A549 (cell line): Measurements from ENCODE around the gene PGK1. TPM values are rescaled to one million over a fixed set of nuclear protein-coding genes. Genes with fewer than 3 reads are reported as not detected.

ENCODE experiments used
- ATAC-seq, 2 experiments: fragments of 200-7000 bp in 1 of 2; fragments of >200 bp in 1 of 2; cut with Nextera tagmentation in 1 of 2; cut with Tn5 transposase in 1 of 2; 3 replicates each; pipeline versions ENCODE4 v1.8.0 to v1.9.1; 2018 to 2020; ENCODE audit warnings: mild to moderate bottlenecking in 1 of 2, moderate library complexity in 1 of 2
- CTCF ChIA-PET: fragments of 300-600 bp; sonication (Branson Sonifier 250); formaldehyde crosslinking; extraction: SDS; loops from one replicate; lab custom pipeline; 2021; ENCODE audit warnings: antibody characterized with exemption, inconsistent platforms; lab: Yijun Ruan, JAX
- POLR2A ChIA-PET: fragments of 350-600 bp; formaldehyde crosslinking; extraction: SDS; loops from one replicate; lab custom pipeline; 2021; ENCODE audit warnings: antibody characterized with exemption, inconsistent platforms; lab: Yijun Ruan, JAX
- DNase-seq, 2 experiments: peaks; one replicate each; pipeline versions ENCODE4 v3.0.0 to v3.0.0-alpha.2; 2011 to 2016; ENCODE audit warnings: low read depth in 1 of 2, low spot score in 1 of 2
- FAIRE-seq: peaks from 2 replicates; lab custom pipeline; 2011; peaks lifted over from hg19 to GRCh38; lab: Jason Lieb, UNC
- H3K27ac ChIP-seq, 2 experiments: fragments of >200 bp; sonication (Bioruptor Twin); formaldehyde crosslinking; 3 replicates each; pipeline ENCODE4 v1.5.1; 2016 to 2017
- H3K4me1 ChIP-seq: fragments of >200 bp; sonication (Bioruptor Twin); formaldehyde crosslinking; 3 replicates; pipeline ENCODE4 v1.6.1; 2016
- H3K4me2 ChIP-seq: fragments of >200 bp; sonication (Bioruptor Twin); formaldehyde crosslinking; 3 replicates; pipeline ENCODE4 v1.6.1; 2016
- H3K4me3 ChIP-seq: fragments of >200 bp; sonication (Bioruptor Twin); formaldehyde crosslinking; 3 replicates; pipeline ENCODE4 v1.5.1; 2016
- H3K9me3 ChIP-seq: fragments of >200 bp; sonication (Bioruptor Twin); formaldehyde crosslinking; 3 replicates; pipeline ENCODE4 v1.6.1; 2016
- ATOH8 ChIP-seq: fragments of 250-450 bp; sonication (Bioruptor Pico); IDR thresholded peaks from 2 replicates; pipeline ENCODE4 v1.5.0; 2020; ENCODE audit warnings: low read depth, mild to moderate bottlenecking, moderate library complexity
- BHLHE40 ChIP-seq: IDR thresholded peaks from 2 replicates; pipeline ENCODE4 v1.6.1; 2012; ENCODE audit warnings: low read depth, low read length, inconsistent platforms
- CBX2 ChIP-seq: fragments of 200-600 bp; sonication (generic); IDR thresholded peaks from 2 replicates; pipeline ENCODE4 v1.6.1; 2016; ENCODE audit warnings: low read depth, mild to moderate bottlenecking, borderline replicate concordance
- CBX8 ChIP-seq: fragments of 200-600 bp; sonication (generic); IDR thresholded peaks from 2 replicates; pipeline ENCODE4 v1.6.1; 2016
- CHD2 ChIP-seq: fragments of 150-350 bp; IDR thresholded peaks from 2 replicates; pipeline ENCODE4 v1.6.1; 2014; ENCODE audit warnings: low read length; ENCODE audit not compliant: partially characterized antibody
- CTCF ChIP-seq: fragments of >200 bp; sonication (Bioruptor Twin); formaldehyde crosslinking; IDR thresholded peaks from 3 replicates; pipeline ENCODE4 v1.5.1; 2016
- EHMT2 ChIP-seq: fragments of 200-600 bp; sonication (generic); IDR thresholded peaks from 2 replicates; pipeline ENCODE4 v1.6.1; 2016; ENCODE audit warnings: antibody characterized with exemption, low read depth, mild to moderate bottlenecking, moderate library complexity
- ELK1 ChIP-seq: fragments of 150-350 bp; IDR thresholded peaks from 2 replicates; pipeline ENCODE4 v1.6.1; 2014; ENCODE audit warnings: low read depth, mild to moderate bottlenecking, low read length
- ESRRA ChIP-seq: fragments of 150-350 bp; IDR thresholded peaks from 2 replicates; pipeline ENCODE4 v1.6.1; 2014; ENCODE audit warnings: mild to moderate bottlenecking, low read length, borderline replicate concordance
- FOSB ChIP-seq: fragments of 250-450 bp; sonication (Bioruptor Pico); IDR thresholded peaks from 2 replicates; pipeline ENCODE4 v1.5.0; 2020; ENCODE audit warnings: mild to moderate bottlenecking, moderate library complexity
- FOSL2 ChIP-seq, 2 experiments: fragments of 450-650 bp in 1 of 2; fragments of >200 bp in 1 of 2; sonication (Bioruptor Twin) in 1 of 2; formaldehyde crosslinking; IDR thresholded peaks; 2 replicates each; pipeline versions ENCODE4 v1.5.0 to v1.6.1; 2016 to 2020; ENCODE audit warnings: mild to moderate bottlenecking in 1 of 2, moderate library complexity in 1 of 2
- FOXS1 ChIP-seq: fragments of 250-450 bp; sonication (Bioruptor Pico); IDR thresholded peaks from 2 replicates; pipeline ENCODE4 v1.5.0; 2020; ENCODE audit warnings: mild to moderate bottlenecking, moderate library complexity
- GATA3 ChIP-seq: IDR thresholded peaks from 2 replicates; pipeline ENCODE4 v1.6.1; 2012; ENCODE audit warnings: borderline replicate concordance
- HDAC2 ChIP-seq: fragments of 200-600 bp; sonication (generic); IDR thresholded peaks from 2 replicates; pipeline ENCODE4 v1.6.1; 2016
- HOXA7 ChIP-seq: fragments of 250-450 bp; sonication (Bioruptor Pico); IDR thresholded peaks from 2 replicates; pipeline ENCODE4 v1.5.0; 2020; ENCODE audit warnings: mild to moderate bottlenecking, moderate library complexity
- HOXB5 ChIP-seq: fragments of 250-450 bp; sonication (Bioruptor Pico); IDR thresholded peaks from 2 replicates; pipeline ENCODE4 v1.5.0; 2020; ENCODE audit warnings: mild to moderate bottlenecking, moderate library complexity
- JUN ChIP-seq, 2 experiments: fragments of >200 bp; sonication (Bioruptor Twin); formaldehyde crosslinking; IDR thresholded peaks; 2 replicates in 1 of 2; 3 replicates in 1 of 2; pipeline ENCODE4 v1.6.1; 2016 to 2017
- KDM1A ChIP-seq: fragments of 200-600 bp; sonication (generic); IDR thresholded peaks from 2 replicates; pipeline ENCODE4 v1.6.1; 2016; ENCODE audit warnings: low read depth, mild to moderate bottlenecking
- KDM5A ChIP-seq: fragments of 200-600 bp; sonication (generic); IDR thresholded peaks from 2 replicates; pipeline ENCODE4 v1.6.1; 2016; ENCODE audit warnings: antibody characterized with exemption, mild to moderate bottlenecking
- MAZ ChIP-seq: fragments of 150-350 bp; IDR thresholded peaks from 2 replicates; pipeline ENCODE4 v1.6.1; 2014; ENCODE audit warnings: antibody characterized with exemption, low read depth, low read length, borderline replicate concordance
- MYC ChIP-seq: IDR thresholded peaks from 2 replicates; pipeline ENCODE4 v1.6.1; 2012; ENCODE audit warnings: mild to moderate bottlenecking, inconsistent platforms, low read length, improper control_type of control experiment, borderline replicate concordance
- NPAS2 ChIP-seq: fragments of 250-450 bp; sonication (Bioruptor Pico); IDR thresholded peaks from 2 replicates; pipeline ENCODE4 v1.8.0; 2022; ENCODE audit warnings: mild to moderate bottlenecking, moderate library complexity, borderline replicate concordance
- RAD21 ChIP-seq, 2 experiments: fragments of >200 bp in 1 of 2; sonication (Bioruptor Twin) in 1 of 2; formaldehyde crosslinking in 1 of 2; IDR thresholded peaks in 1 of 2; conservative IDR thresholded peaks in 1 of 2; 2 replicates in 1 of 2; 3 replicates in 1 of 2; pipeline ENCODE4 v1.6.1; 2012 to 2018; ENCODE audit warnings: inconsistent platforms in 1 of 2
- RFX5 ChIP-seq: fragments of 450-650 bp; IDR thresholded peaks from 2 replicates; pipeline ENCODE4 v1.7.1; 2014; ENCODE audit warnings: antibody characterized with exemption, mild to moderate bottlenecking, moderate library complexity
- RNF2 ChIP-seq: fragments of 200-600 bp; sonication (generic); IDR thresholded peaks from 2 replicates; pipeline ENCODE4 v1.6.1; 2016; ENCODE audit warnings: low read depth, mild to moderate bottlenecking, antibody characterized with exemption, moderate library complexity, borderline replicate concordance
- SMC3 ChIP-seq: fragments of >200 bp; sonication (Bioruptor Twin); formaldehyde crosslinking; IDR thresholded peaks from 3 replicates; pipeline ENCODE4 v1.6.1; 2018; ENCODE audit warnings: inconsistent platforms
- SREBF2 ChIP-seq: fragments of 450-650 bp; IDR thresholded peaks from 2 replicates; pipeline ENCODE4 v1.6.1; 2014; ENCODE audit warnings: mild to moderate bottlenecking, moderate library complexity
- TFCP2L1 ChIP-seq: fragments of 250-450 bp; sonication (Bioruptor Pico); IDR thresholded peaks from 2 replicates; pipeline ENCODE4 v1.5.0; 2021; ENCODE audit warnings: mild to moderate bottlenecking
- USF2 ChIP-seq: fragments of 450-650 bp; IDR thresholded peaks from 2 replicates; pipeline ENCODE4 v1.6.1; 2014; ENCODE audit warnings: antibody characterized with exemption
- ZFP36 ChIP-seq: fragments of 450-650 bp; IDR thresholded peaks from 2 replicates; pipeline ENCODE4 v1.6.1; 2014; ENCODE audit warnings: borderline replicate concordance; ENCODE audit not compliant: partially characterized antibody
- ZSCAN20 ChIP-seq: fragments of 250-450 bp; sonication (Bioruptor Pico); IDR thresholded peaks from 2 replicates; pipeline ENCODE4 v1.8.0; 2022; ENCODE audit warnings: mild to moderate bottlenecking, moderate library complexity
- WGBS: methylation state at CpG from one replicate; pipeline ENCODE4 v1.1.6; 2017; ENCODE audit errors: missing lambda C conversion rate; 5-methylcytosine and 5-hydroxymethylcytosine counted together
- polyA plus RNA-seq, 4 experiments: library from polyadenylated mRNA; depleted of rRNA in 3 of 4; stranded (reverse); fragments of >200 nt; fragmentation: RNase III in 1 of 4; extraction: RNeasy Plus Mini Kit Qiagen cat#74134 plus additional on column Dnase treatment in 1 of 4; gene quantifications; 2 replicates in 3 of 4; 3 replicates in 1 of 4; pipeline ENCODE4 v1.2.3, GENCODE V29; 2011 to 2017
- TF ChIP-seq, protein P1 (sequence below): fragments of 250-450 bp; sonication (Bioruptor Pico); IDR thresholded peaks from 2 replicates; pipeline ENCODE4 v1.5.0; 2021; ENCODE audit warnings: mild to moderate bottlenecking, moderate library complexity, borderline replicate concordance
- TF ChIP-seq, protein P2 (sequence below): IDR thresholded peaks from 2 replicates; pipeline ENCODE4 v1.6.1; 2012; ENCODE audit warnings: low read depth, borderline replicate concordance

The PGK1 gene
- polyA plus RNA-seq, 2 of the 4 experiments (the other 2 are of a cell fraction): 351 to 689 TPM

DNA sequence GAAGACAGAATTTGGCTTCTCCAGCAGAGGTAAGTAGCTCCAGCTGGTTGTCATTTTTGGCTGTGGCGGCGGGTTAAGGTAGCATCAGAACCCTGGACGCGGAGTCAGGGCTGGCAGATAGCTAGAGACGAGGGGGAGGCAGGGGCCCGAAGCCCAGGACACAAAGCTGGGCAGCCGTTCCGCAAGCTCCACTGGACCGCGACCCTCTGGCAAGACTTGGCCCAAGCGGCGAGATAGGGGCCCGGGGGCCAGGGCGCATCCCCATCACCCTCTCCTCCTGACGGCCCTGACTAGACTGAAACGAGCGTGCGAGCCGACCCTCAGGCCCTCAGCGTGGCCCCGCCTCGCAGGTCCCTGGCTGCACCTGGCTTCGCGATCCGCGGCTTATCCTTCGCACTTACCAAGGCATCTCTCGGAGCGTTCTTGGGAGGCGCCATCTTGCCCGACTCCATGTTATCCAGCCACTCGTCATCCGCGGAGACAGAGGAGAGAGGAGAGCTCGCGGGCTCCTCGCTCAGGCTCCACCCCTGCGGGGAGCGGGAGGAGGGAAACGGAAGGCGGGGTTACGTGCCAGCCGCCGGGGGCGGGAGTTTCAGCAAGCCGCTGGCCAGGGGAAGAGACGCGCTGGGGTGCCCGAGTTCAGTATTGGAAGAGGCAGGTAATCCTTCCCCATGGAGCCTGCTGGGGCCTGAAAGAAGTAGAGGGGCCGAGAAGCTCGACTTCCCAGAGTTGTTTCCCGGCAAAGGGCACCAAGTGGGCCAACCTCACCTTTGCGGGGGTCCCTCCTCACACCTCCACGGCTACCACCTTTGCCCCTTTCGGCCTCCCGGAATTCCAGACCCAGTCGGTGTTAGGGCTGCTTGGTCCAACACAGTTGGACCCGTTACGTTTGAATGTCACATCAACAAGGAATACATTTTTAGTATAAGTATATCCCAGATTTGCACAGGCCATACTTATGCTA, 35.4 kb downstream of the PGK1 start, which contains the start of gene TAF9B:
TSS of gene TAF9B (minus strand) at position 491 of the 964 bp plus-strand sequence. CDS start at position 452, 39 bp downstream.
- no peaks in the 10 kb centered on the region for H3K9me3 ChIP-seq
- H3K4me2 ChIP-seq: peak within 1 kb of the TSS; percentile 90
- ATAC-seq (peak; percentile 98 to 99), DNase-seq (peak; percentile 84 to 85), FAIRE-seq (peak; percentile 77)
- peak within 1 kb of the TSS; percentile 73 to 95 for H3K27ac ChIP-seq
- WGBS: 4% methylated on average over 21 of the region's 59 CpGs
- ChIA-PET CTCF (no interaction called here), POLR2A (interaction anchor here (0.6 to 1.5 kb wide), 3 partner anchors 19 to 244 kb away, joined by 3 read pairs; partner anchors contain the start of genes COX7B and MAGT1)
- peak within 1 kb of the TSS; percentile 61 for H3K4me3 ChIP-seq
- no peaks in the 10 kb centered on the region for H3K4me1 ChIP-seq
- TF ChIP-seq TFCP2L1 (CRISPR knock-in tag) (0 out of 2 replicates have a peak, but pooled peaks have one; percentile 63), RFX5 (no peak), EHMT2 (no peak), JUN (IDR thresholded peaks at IDR 0.05) (peak; percentile 42 to 67; a peak in 2 of 5 replicates), FOSB (no peak; the same call in 1 of the 2 replicates), KDM1A (no peak), SMC3 (no peak), FOSL2 (IDR thresholded peaks at IDR 0.05) (no peak), FOSL2 (CRISPR knock-in tag; IDR thresholded peaks at IDR 0.05) (no peak), MYC (no peak), CTCF (no peak), CHD2 (no peak), CBX8 (no peak), RNF2 (no peak), BHLHE40 (no peak), USF2 (no peak), ZSCAN20 (no peak), HOXB5 (CRISPR knock-in tag) (no peak), ELK1 (no peak), RAD21 (conservative IDR thresholded peaks at IDR 0.05 in 1 of 2, IDR thresholded peaks at IDR 0.05 in 1 of 2) (no peak), ZFP36 (no peak), KDM5A (peak; percentile 72), ESRRA (no peak), HOXA7 (CRISPR knock-in tag) (peak; percentile 91), NPAS2 (CRISPR knock-in tag) (no peak), CBX2 (no peak), GATA3 (no peak), MAZ (no peak), SREBF2 (no peak), ATOH8 (CRISPR knock-in tag) (no peak), FOXS1 (CRISPR knock-in tag) (no peak), HDAC2 (no peak)
- TF ChIP-seq, protein P1, sequence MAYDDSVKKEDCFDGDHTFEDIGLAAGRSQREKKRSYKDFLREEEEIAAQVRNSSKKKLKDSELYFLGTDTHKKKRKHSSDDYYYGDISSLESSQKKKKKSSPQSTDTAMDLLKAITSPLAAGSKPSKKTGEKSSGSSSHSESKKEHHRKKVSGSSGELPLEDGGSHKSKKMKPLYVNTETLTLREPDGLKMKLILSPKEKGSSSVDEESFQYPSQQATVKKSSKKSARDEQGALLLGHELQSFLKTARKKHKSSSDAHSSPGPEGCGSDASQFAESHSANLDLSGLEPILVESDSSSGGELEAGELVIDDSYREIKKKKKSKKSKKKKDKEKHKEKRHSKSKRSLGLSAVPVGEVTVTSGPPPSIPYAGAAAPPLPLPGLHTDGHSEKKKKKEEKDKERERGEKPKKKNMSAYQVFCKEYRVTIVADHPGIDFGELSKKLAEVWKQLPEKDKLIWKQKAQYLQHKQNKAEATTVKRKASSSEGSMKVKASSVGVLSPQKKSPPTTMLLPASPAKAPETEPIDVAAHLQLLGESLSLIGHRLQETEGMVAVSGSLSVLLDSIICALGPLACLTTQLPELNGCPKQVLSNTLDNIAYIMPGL: no peak
- TF ChIP-seq, protein P2, sequence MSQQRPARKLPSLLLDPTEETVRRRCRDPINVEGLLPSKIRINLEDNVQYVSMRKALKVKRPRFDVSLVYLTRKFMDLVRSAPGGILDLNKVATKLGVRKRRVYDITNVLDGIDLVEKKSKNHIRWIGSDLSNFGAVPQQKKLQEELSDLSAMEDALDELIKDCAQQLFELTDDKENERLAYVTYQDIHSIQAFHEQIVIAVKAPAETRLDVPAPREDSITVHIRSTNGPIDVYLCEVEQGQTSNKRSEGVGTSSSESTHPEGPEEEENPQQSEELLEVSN: peak; percentile 63
